ENCODE measurements around the gene CATSPERD. TPM values are rescaled to one million over a fixed set of nuclear protein-coding genes. Genes with fewer than 3 reads are reported as not detected.

Gene CATSPERD
- total and polyA plus RNA-seq, 8 donors, result not detected

DNA sequence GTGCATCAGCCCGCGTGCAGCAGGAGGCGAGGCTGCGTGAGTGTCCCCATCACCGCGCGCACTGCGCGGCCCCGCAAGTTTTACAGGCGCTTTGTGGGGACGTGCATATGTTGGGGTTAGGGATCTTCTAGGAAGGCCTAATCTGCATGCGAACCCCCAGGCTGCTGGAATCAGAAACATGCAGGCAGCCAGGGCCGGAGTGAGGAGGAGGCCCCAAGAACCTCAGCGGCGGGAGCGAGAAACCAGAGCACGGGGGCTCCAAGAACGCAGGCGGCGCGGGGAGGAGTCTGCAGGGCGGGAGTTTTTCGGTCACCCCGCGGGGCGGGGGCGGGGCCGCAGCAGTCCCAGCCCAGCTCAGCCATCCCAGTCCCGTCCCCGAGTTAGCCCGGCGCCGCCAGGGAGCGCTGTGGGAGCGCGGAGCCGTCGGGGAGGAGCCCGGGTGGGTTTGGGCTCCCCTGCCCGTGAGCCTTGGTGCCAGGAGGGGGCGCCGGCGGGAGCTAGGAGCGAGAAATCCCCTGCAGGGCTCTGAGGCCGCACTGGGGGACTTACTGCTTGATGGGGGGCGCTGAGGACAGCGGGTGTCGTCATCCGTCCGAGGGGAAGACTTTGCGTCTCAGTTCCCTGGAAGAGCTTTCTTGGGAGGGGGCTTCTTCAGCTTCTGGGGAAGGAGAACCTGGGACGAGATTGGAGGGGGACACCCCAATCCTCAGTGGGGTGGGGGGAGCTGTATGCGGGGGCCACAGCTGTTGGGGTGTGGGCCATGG lies 83.5 kb downstream of the CATSPERD start:
- intact Hi-C loops (cut with DNase I; ENCODE audit: low total_unique reads), result loop anchor here (10.0 kb wide), 1 partner anchor 91 kb away; no protein-coding TSS in a partner anchor

DNA sequence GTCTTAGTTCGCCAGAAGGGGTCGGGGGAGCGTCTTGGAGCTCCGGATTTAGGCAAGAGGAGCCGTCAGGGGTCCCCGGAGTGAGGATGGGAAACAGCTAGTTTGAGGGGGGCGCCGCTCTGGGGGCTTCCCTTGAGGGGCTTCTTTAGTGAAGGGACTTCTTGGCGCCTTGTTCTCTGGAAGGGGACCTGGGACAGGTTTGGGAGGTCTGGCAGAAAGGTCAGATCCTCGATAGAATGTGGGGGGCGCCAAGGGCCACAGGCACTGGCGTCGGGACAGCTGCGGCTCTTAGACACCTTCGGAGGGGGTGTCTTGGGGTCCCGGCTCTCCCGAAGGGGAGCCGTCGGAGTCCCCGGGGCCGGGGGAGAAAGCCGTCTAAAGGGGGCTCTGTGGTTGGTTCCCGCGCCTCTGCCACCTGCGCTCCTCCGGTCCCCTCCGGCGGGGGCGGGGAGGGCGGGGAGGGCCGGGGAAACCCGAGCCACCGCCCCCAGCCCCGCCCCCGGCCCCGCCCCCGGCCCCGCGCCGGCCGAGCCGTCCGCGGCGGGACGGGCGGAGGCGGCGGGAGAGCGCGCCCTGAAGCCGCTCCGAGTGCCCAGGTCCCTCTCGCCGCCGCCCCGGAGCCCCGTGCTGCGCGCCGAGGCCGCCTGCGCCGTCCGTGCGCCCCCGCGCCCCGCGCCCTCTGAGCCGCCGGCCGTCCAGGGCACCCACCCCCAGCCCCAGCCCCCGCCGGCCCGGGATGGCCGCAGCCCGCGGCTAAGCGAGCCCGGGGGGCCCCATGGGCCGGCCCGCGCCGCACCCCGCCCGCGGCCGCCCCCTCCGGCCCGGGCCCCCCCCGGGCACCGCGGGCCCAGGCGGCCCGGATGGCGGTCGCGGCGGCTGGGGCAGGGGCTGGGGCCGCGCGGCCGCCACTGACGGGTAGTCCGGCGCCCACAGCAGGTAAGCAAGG lies 84.4 kb downstream of the CATSPERD start, which contains the start of gene NRTN:
Gene NRTN, plus strand, starts transcription at position 552 of the 946 bp plus-strand sequence. CDS start 19,099 bp downstream, outside the sequence.
- peaks cover 0 to 4% (median 0%) of the 10 kb centered on the region in 4 donors for H3K36me3 ChIP-seq
- H3K27me3 ChIP-seq, result peaks cover 0 to 59% (median 24%) of the 10 kb centered on the region in 3 donors
- peak within 1 kb of the TSS; percentile 44 to 63 (median 58) for H3K4me3 ChIP-seq
- WGBS, 5 donors, result 1 to 4% (median 2%) methylated on average over 28 to 104 of the region's 107 CpGs
- DNase-seq, result peak; percentile 69 to 75
- TF ChIP-seq POLR2A (IDR thresholded peaks at IDR 0.05), result no peak
- TF ChIP-seq, protein P1, sequence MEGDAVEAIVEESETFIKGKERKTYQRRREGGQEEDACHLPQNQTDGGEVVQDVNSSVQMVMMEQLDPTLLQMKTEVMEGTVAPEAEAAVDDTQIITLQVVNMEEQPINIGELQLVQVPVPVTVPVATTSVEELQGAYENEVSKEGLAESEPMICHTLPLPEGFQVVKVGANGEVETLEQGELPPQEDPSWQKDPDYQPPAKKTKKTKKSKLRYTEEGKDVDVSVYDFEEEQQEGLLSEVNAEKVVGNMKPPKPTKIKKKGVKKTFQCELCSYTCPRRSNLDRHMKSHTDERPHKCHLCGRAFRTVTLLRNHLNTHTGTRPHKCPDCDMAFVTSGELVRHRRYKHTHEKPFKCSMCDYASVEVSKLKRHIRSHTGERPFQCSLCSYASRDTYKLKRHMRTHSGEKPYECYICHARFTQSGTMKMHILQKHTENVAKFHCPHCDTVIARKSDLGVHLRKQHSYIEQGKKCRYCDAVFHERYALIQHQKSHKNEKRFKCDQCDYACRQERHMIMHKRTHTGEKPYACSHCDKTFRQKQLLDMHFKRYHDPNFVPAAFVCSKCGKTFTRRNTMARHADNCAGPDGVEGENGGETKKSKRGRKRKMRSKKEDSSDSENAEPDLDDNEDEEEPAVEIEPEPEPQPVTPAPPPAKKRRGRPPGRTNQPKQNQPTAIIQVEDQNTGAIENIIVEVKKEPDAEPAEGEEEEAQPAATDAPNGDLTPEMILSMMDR (IDR thresholded peaks at IDR 0.05), result no peak
- TF ChIP-seq POLR2AphosphoS5 (IDR thresholded peaks at IDR 0.05), result no peak
- TF ChIP-seq EP300 (IDR thresholded peaks at IDR 0.05), result no peak
- no peaks in the 10 kb centered on the region for H3K9me3 ChIP-seq
- peaks cover 34 to 61% (median 58%) of the 10 kb centered on the region in 4 donors for H3K4me1 ChIP-seq
- peak within 1 kb of the TSS; percentile 69 to 88 (median 77) for H3K27ac ChIP-seq
- intact Hi-C loops (cut with DNase I; ENCODE audit: low total_unique reads), result loop anchor here (10.0 kb wide), 1 partner anchor 90 kb away; no protein-coding TSS in a partner anchor

More for the DNA sequence above, 83.5 kb downstream of the CATSPERD start:
- 0 to 3% (median 1%) methylated on average over 24 to 54 of the region's 54 CpGs for WGBS, 5 donors
- peak; percentile 95 to 98 for DNase-seq
- H3K9me3 ChIP-seq, result no peaks in the 10 kb centered on the region
- peaks cover 0 to 68% (median 24%) of the 10 kb centered on the region in 3 donors for H3K27me3 ChIP-seq
- H3K27ac ChIP-seq, result peak overlapping the region; percentile 46 to 88 (median 69)
- H3K36me3 ChIP-seq, result peaks cover 0 to 4% (median 0%) of the 10 kb centered on the region in 4 donors
- H3K4me1 ChIP-seq, result peaks cover 39 to 69% (median 67%) of the 10 kb centered on the region in 4 donors
- TF ChIP-seq EP300 (IDR thresholded peaks at IDR 0.05) (no peak), POLR2A (IDR thresholded peaks at IDR 0.05) (no peak), POLR2AphosphoS5 (IDR thresholded peaks at IDR 0.05) (peak in 2 of 3 donors; percentile 12 to 77)
- TF ChIP-seq, protein P1 (IDR thresholded peaks at IDR 0.05), result peak in 5 of 7 experiments; percentile 86 to 94 (median 90)
- H3K4me3 ChIP-seq, result peak overlapping the region; percentile 44 to 63 (median 52)

DNA sequence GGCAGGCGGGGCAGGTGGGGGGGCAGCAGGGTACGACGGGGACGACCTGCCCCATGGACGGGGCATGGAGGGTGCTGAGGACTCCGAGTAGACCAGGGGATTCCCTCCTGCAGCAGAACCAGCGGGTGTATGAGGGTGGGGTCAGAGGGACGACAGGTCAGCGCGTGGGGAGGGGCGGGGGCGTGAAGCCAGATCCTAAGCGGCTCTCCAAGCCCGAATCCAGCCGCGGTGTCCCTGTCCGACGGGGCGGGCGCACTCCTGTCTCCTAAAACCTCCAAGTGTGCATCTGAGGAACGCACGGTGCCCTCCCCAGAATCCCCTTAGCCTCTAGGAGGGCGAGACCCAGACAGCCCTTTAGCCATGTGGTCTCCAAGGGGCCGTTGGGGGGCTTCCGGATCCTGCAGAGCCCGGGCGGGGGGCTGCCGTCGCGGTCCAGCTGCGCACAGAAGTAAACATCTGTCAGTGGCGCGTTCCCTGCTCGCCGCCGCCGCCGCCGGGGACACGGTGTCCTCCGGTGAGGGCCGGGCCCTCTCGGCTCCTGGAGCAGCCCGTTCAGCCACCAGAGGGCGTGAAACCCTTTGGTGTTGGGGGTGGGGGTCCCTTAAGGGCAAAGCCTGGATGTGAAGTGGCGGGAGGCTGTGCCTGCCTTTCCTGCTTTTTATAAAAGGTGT lies 85.2 kb downstream of the CATSPERD start:
- Histone ChIP-seq H3K4me3 (peak overlapping the region; percentile 44 to 63 (median 58)), H3K27ac (peak overlapping the region; percentile 69 to 88 (median 77)), H3K9me3 (no peaks in the 10 kb centered on the region), H3K36me3 (peaks cover 0 to 4% (median 0%) of the 10 kb centered on the region in 4 donors), H3K4me1 (peaks cover 26 to 53% (median 50%) of the 10 kb centered on the region in 4 donors), H3K27me3 (peaks cover 0 to 51% (median 20%) of the 10 kb centered on the region in 3 donors)
- TF ChIP-seq POLR2A (IDR thresholded peaks at IDR 0.05) (no peak), EP300 (IDR thresholded peaks at IDR 0.05) (peak; percentile 58), POLR2AphosphoS5 (IDR thresholded peaks at IDR 0.05) (peak; percentile 16 to 74 (median 60))
- TF ChIP-seq, protein P1 (IDR thresholded peaks at IDR 0.05), result peak in 5 of 7 experiments; percentile 72 to 82 (median 80)
- intact Hi-C loops (cut with DNase I; ENCODE audit: low total_unique reads), result loop anchor here (10.0 kb wide), 1 partner anchor 89 kb away; no protein-coding TSS in a partner anchor
- WGBS, 5 donors, result 1 to 2% (median 2%) methylated on average over 18 to 46 of the region's 46 CpGs
- DNase-seq, result peak; percentile 88 to 92
